Skeletal muscle cell (primary cell): ENCODE data around the gene SAMD4A.

ENCODE experiments used
- DNase-seq: peaks from one replicate; pipeline ENCODE4 v3.0.0-alpha.2; 2010; ENCODE audit warnings: low read depth
- H3K4me3 ChIP-seq: 2 replicates; pipeline ENCODE4 v1.5.1; 2011; ENCODE audit warnings: low read depth, mild to moderate bottlenecking, control low read depth, low read length, moderate library complexity

The SAMD4A gene

DNA sequence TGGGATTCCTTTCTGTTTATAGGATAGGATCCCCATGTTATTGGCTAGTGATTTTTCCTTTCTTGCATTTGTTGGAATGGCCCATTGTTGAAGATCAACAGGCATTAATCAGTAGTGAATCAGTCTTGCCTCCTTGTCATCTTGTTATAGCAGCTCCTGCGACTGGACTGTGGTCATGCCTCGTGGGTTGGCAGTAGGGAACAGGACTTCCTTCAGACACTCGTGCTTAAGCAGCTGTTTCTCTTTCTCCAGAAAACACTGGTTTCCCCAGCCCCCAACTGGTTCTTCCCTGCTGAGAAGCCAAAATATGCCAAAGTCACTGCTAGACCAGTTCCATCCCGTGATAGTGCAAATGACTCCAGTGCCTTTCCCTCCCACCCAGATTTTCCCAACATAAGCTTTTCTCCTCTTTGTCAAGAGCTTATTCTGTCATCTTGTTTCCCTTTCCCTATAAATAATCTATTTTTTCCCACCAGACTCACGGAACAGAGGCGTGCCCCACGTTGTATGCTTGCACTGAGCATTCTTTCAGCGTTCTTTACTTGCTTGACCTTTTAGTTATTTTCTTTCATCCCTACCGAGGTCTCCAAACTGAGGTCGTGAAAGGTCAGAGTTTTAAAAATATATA lies 83.5 kb downstream of the SAMD4A start:
- peak; percentile 58 for DNase-seq
- no peak overlapping the region for H3K4me3 ChIP-seq

DNA sequence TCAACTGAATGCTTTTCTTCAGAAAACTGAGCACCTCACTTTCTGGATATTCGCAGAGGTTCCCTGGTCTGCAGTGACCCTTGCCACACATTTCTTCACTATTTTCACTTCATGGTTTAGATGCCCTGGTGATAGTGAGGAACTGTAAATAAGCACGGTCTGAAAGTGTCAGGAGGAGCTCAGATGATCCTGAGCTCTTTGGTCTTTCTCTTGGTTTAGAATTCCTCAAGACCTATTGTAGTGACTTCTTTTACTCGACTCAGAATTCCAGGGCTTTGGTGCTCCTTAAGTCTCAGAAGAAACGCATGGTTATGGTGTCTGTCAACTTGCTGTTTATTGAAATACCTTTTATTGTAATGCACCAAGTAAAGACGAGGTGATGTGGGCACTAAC lies 84.0 kb downstream of the SAMD4A start:
- H3K4me3 ChIP-seq: no peak overlapping the region
- DNase-seq: no peak

DNA sequence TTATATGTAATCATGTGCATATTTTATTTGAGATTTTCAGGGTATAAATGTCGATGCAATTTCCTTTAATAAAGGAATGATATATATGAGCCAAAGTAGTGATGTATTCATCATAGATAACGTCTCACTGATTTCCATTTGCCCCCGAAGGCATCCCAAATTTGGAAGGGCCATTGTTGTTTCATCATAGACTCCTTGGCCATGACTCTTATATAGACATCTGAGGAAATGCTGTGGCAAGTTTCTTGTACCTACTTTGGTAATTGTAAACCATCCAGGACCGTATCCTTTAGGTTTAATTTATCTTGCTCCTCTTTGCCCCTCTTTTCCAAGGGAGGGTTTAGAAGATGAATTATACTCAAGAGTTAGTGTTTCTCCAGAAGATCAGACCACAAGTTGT lies 84.7 kb downstream of the SAMD4A start:
- H3K4me3 ChIP-seq: no peak overlapping the region
- no peak for DNase-seq

DNA sequence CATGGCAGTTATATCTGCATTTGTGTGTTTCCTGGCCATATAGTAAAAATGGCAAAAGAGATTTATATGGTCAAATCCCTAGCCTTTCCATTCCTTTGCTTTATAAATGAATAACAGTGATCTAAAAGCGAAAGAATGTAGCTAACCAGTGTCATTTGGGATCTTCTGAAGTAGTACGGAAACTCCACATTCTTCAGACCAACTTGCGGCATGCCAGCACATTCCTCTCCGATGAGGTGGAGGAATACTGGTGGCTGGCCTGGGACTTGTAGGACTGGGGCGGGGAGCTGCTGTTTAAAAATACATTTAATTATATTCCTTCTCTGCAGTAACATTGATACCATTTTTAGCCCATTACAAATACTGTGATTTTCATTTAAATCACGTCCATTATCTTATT lies 85.3 kb downstream of the SAMD4A start:
- DNase-seq: peak; percentile 99
- peak overlapping the region; percentile 34 for H3K4me3 ChIP-seq

DNA sequence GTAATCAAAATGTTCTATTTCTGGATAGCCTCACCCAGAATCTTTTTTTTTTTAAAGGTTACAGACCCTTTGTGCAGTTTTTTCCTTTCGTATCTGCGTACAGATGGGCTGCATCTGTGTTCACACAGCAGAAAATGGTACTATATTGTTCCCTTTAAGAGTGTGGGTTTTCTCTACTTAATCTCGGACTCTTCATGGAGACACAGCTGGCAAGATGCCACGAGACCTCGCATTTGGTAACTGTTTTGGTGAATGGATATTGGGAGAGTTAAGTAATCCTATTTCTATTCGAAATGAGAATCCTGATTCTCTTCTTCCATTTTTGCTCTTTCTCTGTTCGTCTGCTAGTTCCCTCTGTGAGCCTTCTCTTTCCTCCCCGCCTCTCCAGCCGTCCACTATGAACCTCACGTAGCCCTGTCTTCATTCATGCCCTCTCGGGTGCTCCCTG lies 85.7 kb downstream of the SAMD4A start:
- no peak for DNase-seq
- peak overlapping the region; percentile 34 for H3K4me3 ChIP-seq

DNA sequence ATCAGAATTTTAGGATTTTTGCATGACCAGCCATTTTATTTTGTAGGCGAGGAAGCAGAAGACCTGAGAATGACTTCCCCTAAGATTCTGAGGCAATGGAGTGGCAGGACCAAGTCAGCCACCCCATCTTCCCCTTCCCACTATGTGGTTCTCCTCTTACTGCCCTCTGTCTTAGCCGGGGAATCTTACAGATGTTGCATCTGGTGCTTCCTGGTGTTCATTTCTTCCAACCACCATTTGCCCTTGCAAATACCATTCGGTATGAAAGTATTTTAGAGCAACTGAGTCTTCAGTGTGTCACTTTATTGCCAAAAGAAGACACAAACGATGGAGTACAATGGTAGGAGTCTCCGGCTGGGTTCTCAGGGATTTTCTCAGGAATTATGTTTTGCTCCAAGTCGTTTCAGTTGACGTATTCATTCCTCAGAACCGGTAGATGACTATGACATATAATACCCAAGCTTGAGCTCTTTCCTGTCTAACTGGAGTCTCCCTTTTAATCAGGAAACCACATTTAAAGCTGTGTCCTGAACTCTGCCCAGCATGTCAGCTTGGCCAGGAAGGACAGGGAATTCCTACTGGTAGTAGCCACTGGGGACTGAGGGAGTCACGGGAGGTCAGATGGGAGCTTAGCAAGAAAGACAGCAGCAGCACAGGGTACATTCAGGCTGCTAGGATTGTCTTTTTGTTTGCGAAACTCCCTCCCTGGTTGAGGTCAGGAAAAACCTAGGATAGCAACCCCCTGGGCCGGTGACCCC lies 87.0 kb downstream of the SAMD4A start:
- no peak overlapping the region for H3K4me3 ChIP-seq
- peak; percentile 67 for DNase-seq

DNA sequence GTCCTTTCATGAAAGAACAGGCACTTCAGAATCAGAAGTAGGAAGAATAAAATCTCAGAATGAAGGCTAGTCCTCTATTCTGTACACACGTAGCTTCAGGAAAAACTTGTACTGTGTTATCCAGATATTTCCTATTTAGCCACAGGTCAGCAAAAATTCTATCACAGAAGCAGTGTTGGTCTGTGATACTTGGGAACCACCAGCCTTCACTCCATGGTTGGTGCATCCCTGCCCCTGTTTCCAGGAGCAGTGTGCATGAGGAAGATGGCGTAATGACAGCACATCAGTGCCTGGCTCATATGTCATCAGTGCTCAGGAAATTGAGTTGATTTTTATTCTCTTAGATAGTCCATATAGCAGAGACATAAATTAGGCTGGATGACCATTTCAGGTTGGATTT lies 87.7 kb downstream of the SAMD4A start:
- no peak for DNase-seq
- no peak overlapping the region for H3K4me3 ChIP-seq

DNA sequence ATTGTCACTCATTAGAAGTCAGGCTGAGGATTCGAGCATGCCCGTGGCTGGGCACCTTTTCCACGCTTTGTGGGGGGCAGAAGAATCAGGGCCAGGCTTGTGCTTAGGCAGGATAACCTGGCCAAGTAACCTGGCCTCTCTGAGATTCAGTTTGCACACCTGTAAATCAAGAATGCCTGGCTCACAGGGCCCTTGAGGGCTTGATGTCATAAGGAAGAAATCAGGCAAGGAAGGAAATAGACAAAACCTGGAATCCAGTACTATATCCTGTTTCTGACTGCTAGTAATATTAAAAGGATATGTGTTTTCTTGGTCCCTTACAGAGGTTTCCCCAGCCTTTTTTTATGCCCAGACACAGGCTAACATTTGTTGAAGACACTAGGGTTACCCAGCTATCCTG lies 91.9 kb downstream of the SAMD4A start:
- H3K4me3 ChIP-seq: no peak overlapping the region
- no peak for DNase-seq

DNA sequence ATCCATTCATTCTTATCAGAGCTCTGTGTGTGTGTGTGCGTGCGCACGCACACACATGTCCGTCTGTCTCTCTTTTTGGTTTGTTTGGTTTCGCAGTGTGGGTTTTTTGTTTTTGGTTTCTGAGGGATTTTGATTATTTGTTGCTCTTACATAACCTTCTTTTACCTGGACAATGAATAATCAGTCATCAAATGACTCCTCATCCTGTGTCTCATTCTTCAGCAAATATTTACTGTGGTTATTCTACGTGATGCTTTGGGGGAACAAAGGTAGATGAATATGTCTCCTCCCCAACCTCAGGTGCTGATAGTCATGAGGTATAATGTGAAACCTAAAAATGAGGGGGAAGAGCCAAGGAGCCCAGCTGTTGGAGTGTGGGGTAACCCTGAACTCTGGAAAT lies 92.4 kb downstream of the SAMD4A start:
- H3K4me3 ChIP-seq: no peak overlapping the region
- no peak for DNase-seq

DNA sequence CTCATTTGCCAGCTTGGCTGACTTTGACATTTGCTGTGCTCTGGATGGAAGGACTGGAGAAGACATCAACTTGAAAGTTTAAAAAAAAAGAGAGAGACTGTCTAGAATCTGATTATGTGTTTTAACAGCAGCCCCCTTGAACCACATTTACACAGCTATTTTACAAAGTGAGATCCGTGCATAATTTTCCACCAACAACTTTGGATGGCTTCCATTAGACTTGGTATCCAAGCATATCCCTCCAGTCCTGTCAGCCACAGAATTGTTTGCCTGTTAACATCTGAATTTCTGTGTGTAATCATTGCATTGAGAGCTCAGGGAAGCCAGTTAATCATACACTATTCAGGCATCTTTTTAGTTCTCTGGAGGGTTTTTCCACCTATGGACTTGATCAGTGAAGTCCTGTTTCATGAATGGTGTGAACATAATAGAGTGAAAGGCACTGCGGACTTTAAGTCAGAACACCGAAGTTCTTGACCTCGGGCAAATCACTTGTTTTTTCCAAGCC lies 93.7 kb downstream of the SAMD4A start:
- no peak overlapping the region for H3K4me3 ChIP-seq
- DNase-seq: no peak

DNA sequence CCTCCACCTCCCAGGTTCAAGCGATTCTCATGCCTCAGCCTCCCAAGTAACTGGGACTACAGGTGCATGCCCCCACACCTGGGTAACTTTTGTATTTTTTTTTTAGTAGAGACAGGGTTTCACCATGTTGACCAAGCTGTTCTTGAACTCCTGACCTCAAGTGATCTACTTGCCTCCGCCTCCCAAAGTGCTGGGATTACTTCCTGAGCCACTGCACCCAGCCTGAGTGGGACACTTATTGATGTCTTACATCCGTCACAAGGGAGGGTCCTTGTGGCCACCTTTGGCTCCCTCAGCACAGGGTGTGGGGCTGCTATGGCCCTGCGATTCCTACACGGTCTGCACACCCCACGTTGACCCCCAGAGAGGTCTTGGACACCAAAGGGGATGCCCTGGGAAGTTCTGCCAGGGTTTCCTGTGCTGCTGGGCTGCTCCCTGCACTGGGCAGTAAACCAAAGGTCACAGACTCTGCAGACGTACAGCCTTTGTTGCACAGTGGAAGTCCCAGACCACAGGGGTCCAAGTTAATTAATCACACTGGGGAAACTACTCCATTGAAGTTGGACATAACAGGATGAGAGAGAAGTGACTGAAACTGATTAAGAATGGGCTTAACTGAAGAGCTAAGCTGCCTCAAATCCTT lies 95.7 kb downstream of the SAMD4A start:
- DNase-seq: no peak
- no peak overlapping the region for H3K4me3 ChIP-seq

DNA sequence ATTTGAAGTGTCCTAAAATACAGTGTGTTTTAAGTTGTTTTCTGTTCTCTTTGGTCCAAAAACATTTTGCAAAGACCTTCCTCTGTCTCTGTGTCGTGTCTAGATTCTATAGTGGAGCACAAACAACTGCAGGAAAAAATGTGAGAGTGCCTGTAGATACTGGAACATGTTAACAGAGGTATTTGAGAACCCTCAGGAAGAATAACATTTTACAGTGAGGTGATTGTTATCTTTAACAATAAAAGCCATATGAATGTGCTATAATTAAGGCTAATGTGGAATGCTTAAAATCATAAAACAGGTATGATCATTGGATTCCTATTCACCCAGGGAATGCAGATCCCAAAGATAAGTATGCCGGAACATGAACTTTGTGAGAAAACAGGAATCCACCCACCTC lies 98.0 kb downstream of the SAMD4A start:
- H3K4me3 ChIP-seq: no peak overlapping the region
- DNase-seq: no peak

DNA sequence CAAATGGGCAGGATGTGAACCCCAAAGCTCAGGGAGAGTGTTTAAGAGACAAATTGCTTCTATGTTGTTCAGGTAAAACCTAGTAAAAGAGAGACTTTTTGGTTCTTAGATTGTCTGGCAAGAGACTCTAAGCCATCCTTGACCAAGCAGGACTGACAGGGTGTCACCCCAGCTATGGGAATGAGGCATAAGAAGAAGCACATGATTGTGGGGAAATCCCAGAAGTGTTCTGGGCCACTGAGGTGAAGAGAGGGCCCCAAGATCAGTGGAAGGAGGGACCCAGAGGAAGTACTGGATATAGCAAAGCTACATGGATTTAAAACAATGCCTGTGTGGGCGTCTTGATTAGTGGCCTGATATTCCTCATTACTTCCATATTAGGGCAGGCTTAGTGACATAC lies 99.0 kb downstream of the SAMD4A start:
- DNase-seq: no peak
- no peak overlapping the region for H3K4me3 ChIP-seq

DNA sequence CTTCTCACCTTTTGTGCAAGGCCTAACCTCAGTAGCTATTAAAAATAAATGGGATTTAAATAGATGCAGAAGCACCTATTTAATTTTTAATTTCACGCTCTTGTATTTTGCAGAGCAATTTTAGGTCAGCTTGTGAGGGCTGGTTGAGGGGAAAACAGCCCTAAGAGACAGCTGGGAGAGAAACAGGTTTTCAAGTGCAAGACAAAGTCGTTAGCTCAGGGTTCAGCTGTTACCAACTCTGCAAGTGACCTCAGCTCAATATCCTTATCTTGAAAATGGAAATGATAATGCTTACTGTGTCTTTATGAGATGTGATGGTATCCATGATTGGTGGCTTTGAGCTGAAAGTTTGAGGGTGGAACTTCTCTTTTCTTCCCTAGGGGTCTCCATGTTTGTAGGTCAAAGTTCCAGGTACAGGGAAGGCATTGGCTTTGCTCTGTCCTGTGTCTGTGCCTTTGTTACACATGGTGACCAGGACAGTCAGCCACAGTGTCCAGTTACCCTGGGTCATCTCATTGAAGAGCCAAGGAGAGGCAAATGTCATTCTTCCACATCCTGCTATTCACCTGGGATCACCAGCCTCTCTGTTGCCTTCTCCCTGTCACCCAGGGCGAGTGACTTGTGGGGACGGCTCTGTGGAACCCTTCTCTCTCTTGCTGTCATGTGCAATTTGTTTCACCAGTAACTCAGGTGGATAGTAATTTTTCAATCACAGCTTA lies 100.3 kb downstream of the SAMD4A start:
- H3K4me3 ChIP-seq: no peak overlapping the region
- DNase-seq: no peak

DNA sequence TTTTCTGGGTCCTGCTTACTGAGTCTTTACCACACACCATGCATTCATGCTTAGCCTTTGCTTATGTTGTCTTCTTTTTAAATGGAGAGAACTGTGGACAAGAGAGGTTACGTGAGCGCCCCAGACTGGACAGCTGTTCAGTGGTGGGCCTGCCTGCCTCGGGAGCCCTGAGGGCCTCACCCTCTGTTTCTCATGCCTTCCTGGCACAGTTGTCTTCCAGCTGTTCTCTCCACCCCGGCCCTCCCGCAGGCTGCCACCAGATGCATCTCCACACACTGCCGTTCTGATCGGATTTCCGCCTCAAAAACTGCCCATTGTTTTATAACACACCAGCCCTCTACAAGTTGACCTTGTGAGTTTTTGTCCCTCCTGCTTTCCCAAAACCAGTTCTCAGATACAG lies 100.8 kb downstream of the SAMD4A start:
- H3K4me3 ChIP-seq: no peak overlapping the region

DNA sequence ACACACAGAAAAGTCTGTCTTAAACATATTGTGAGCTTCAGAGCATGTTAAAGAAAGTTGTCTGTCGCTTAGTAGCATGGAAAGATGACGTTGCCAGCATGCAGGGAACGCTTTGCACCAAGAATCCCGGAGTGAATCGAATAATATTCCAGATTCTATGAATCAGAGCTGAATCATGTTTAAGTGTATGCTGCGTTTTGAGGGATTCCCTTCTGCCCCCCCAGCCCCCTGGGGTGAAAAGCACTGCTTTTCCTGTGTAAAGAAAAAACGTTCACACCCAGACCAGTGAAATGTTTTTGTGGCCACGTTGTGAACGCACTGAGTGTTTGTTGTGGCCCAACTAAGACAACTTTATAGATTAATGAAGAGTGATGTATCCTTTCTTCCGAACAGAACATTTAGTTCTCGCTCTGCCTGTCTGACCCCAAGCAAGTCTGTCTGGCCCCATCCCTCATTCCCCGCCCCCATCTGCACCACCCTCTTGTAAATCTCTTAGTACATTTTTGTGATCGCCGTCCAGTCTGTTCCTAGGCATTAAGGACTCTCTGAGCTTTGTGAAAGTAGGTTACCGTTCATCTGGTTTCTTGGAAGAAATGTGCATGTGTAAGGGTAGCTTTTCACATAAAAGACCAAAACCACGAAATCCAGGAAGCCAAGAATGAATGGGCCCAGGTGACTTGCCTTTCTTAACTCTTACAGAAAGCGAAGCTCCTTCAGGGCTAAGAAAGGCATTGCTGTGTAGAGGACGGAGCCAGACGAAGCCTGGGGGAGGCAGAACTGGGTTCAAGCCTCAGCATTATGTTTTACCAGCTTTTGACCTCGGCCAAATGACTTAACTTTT lies 103.0 kb downstream of the SAMD4A start:
- peak overlapping the region; percentile 2 for H3K4me3 ChIP-seq
- DNase-seq: peak; percentile 78

More for the DNA sequence above, 100.8 kb downstream of the SAMD4A start:
- no peak for DNase-seq

DNA sequence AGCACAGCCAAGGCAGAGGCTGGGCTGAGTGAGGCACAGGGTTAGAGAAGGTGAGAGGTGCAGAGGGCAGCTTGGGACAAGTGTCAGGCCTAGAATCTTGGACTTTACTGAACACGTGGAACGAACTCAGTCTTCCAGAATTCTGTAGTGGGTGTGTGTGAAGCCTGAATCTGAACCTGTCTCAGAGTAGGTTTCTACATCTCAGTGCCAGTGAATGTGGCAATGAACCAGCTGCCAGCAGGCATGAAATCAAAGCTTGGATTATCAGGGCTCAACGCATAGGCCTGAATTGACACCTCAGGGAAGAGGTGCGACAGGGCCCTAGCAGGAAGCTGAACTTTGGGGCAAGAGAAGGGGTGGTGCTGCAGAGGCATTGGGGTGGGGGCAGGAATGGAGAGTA lies 104.6 kb downstream of the SAMD4A start:
- H3K4me3 ChIP-seq: no peak overlapping the region
- no peak for DNase-seq

DNA sequence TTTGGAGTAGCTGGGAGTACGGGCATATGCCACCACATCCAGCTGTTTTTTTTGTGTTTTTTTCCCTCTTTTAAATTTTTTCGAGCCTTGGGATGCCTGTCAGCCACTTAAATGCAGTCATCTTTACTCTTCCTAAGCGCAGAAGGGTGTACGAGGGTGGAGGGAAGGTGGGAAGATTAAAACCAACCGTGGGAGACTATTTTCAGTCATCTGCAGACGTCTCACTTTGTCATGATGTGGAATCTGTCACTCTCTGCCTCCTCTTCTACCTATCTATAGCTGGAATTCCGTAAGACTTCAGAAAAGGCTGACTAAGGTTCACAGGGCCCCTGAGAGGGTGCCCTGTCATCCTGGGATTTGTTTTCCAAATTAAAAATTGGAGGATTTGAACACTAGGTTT lies 105.3 kb downstream of the SAMD4A start:
- no peak for DNase-seq

DNA sequence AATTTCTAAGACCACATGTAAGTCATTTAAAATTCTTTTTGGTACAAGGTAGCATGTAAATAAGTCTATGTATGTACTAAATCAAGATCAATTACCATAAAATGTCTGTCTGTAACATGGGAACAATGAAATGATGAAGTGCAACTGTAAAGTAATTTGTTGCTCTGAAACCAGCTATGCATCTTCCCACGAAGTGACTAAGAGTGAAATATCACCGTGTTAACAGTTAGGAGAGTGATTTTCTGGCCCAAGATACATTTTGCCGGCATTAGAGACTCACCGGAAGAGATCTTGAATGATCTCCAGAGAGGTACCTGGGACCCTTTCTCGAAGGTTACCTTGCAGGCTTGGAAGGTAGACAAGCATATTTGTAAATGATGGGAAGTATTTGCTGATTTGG lies 105.8 kb downstream of the SAMD4A start:
- DNase-seq: no peak
- H3K4me3 ChIP-seq: no peak overlapping the region

More for the DNA sequence above, 105.3 kb downstream of the SAMD4A start:
- H3K4me3 ChIP-seq: no peak overlapping the region
